Large intestine (tissue), 3 donors: ENCODE measurements around the gene MYO1F. TPM values are rescaled to one million over a fixed set of nuclear protein-coding genes. Genes with fewer than 3 reads are reported as not detected.

Source experiments
- DNase-seq, 2 donors: peaks; one replicate each; pipeline versions ENCODE4 v3.0.0 to v3.0.0-alpha.2; 2013
- H3K27ac ChIP-seq: one replicate; pipeline ENCODE4 v1.5.1; 2013; ENCODE audit warnings: low read length
- H3K27me3 ChIP-seq: 2 replicates; pipeline ENCODE4 v1.6.1; 2013; ENCODE audit warnings: low read length; ENCODE audit not compliant: control insufficient read depth, insufficient read depth
- H3K36me3 ChIP-seq: 2 replicates; pipeline ENCODE4 v1.6.1; 2013; ENCODE audit warnings: low read length; ENCODE audit not compliant: control insufficient read depth, insufficient read depth
- H3K4me1 ChIP-seq: one replicate; pipeline ENCODE4 v1.6.1; 2013; ENCODE audit warnings: low read length; ENCODE audit not compliant: control insufficient read depth, insufficient read depth
- H3K4me3 ChIP-seq: one replicate; pipeline ENCODE4 v1.5.1; 2013; ENCODE audit warnings: low read length
- H3K9me3 ChIP-seq: one replicate; pipeline ENCODE4 v1.6.1; 2013; ENCODE audit warnings: mild to moderate bottlenecking, low read depth, low read length, moderate library complexity; ENCODE audit not compliant: control insufficient read depth
- WGBS: methylation state at CpG from one replicate; pipeline ENCODE4 v1.1.5; 2013; ENCODE audit warnings: low lambda C conversion rate; ENCODE audit not compliant: insufficient coverage; 5-methylcytosine and 5-hydroxymethylcytosine counted together
- polyA plus RNA-seq: library from polyadenylated mRNA; unstranded; fragments of 120-200 nt; gene quantifications from one replicate; pipeline ENCODE4 v1.2.1, GENCODE V29; 2013

The MYO1F gene
- polyA plus RNA-seq, 1 donor = 13.9 TPM

DNA sequence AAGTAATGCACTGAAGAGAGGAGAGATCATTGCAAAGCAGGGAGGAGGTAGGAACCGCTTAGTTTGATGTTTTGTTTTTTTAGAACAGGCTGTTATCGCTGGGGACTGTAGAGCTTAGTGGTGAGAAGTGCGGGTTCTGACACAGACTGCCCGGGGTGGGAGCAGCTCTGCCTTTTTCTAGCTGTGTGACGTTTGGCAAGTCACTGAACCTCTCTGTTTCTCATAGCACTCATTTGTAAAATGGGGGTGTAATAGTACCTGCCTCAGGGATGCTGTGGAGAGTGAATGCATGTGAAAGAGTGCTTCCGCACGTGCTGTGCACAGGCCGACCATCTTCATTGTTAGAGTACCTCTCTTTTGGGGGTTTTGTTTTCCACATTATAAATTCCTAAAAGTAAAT is 94.1 kb downstream of the MYO1F start:
- no peaks in the 10 kb centered on the region for H3K27me3 ChIP-seq
- peaks cover 86% of the 10 kb centered on the region for H3K36me3 ChIP-seq
- DNase-seq = no peak
- H3K27ac ChIP-seq = no peak overlapping the region
- WGBS = no CpG with 5 or more reads among the region's 8 CpGs
- H3K4me1 ChIP-seq = no peaks in the 10 kb centered on the region
- peaks cover 4% of the 10 kb centered on the region for H3K9me3 ChIP-seq
- H3K4me3 ChIP-seq = no peak overlapping the region

DNA sequence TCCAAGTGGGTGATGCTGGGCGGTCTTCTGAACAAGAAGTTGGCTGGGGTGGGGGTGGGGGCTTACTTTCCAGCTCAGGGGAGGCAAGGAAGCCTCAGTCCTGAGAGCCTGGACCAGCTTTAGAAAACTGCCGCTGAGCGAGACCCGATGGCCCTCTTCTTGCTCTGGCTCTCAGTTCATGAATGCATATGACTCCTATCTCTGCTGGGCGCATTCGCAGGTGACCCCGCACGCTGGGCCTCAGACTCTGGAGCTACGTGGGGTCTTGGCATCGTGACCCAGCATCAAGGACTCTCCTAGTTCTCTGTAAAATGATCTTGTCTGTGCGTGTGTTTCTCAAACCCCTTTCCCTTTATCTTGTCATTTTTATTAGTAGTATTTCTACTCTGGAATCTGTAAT is 94.5 kb downstream of the MYO1F start:
- H3K27me3 ChIP-seq = no peaks in the 10 kb centered on the region
- 77% methylated on average over 3 of the region's 11 CpGs for WGBS
- peaks cover 86% of the 10 kb centered on the region for H3K36me3 ChIP-seq
- H3K4me3 ChIP-seq = no peak overlapping the region
- no peaks in the 10 kb centered on the region for H3K4me1 ChIP-seq
- no peak overlapping the region for H3K27ac ChIP-seq
- no peak for DNase-seq
- H3K9me3 ChIP-seq = peaks cover 4% of the 10 kb centered on the region

DNA sequence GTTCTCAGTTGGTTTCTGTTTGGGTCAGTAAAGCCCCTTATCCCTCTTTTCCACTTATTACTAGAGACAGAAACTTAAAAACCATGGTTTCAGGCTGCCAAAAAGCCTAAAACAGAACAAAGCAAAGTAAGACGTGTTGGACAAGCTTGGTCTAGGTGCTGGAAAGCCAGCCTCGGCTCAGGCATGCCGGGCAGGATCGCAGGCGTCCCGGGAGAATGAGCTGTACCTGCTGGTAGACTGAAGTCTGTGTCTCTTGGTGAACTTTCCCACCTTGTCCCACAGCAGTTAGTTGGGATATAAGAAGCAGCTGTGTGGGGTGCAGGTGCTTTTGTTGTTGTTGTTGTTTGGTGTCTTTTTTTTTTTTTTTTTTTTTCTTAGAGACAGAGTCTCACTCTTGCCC is 95.6 kb downstream of the MYO1F start:
- no peak overlapping the region for H3K4me3 ChIP-seq
- H3K9me3 ChIP-seq = peaks cover 4% of the 10 kb centered on the region
- no peak for DNase-seq
- no peak overlapping the region for H3K27ac ChIP-seq
- peaks cover 84% of the 10 kb centered on the region for H3K36me3 ChIP-seq
- no CpG with 5 or more reads among the region's 6 CpGs for WGBS
- no peaks in the 10 kb centered on the region for H3K27me3 ChIP-seq
- H3K4me1 ChIP-seq = no peaks in the 10 kb centered on the region

DNA sequence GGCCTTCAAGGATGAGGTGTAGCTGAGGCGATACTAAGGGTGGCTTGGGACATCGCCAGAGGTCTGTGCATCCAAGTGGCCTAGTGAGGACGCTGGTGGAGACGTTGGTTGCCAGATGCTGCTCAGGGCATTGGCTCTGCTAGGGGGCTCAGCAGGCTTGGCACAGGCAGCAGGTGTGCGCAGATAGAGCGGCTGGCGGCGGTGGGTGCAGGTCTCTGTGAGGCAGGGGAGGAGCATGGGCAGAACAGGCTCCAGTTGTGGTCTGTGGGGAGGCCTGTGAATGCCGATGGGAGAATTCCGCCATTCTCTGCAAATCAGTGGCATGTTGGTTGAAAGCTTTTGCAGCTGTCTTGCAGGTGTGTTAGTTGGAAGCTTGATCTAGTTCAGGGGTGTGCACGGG is 96.0 kb downstream of the MYO1F start:
- H3K4me1 ChIP-seq = no peaks in the 10 kb centered on the region
- H3K27ac ChIP-seq = no peak overlapping the region
- H3K36me3 ChIP-seq = peaks cover 84% of the 10 kb centered on the region
- no CpG with 5 or more reads among the region's 11 CpGs for WGBS
- no peak for DNase-seq
- no peak overlapping the region for H3K4me3 ChIP-seq
- peaks cover 4% of the 10 kb centered on the region for H3K9me3 ChIP-seq
- no peaks in the 10 kb centered on the region for H3K27me3 ChIP-seq

DNA sequence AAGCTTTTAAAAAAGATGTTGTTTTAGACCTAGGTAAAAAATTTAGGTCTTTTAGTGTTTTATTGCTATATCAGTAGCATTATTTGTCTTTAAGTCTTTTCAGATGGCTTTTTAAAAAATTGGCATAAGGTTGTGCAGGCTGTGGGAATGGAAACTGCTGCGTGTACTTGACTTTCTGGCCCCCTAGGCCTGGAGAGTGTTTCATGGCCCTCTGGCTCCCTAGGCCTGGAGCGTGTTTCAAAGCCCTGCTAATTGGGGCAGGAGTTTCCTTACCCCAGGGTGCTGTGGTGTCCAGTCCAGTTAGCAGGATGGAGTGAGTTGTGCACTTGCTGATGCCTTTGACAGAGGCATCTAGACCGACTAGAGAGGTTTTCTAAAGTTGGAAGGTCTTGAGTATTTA is 98.6 kb downstream of the MYO1F start:
- Histone ChIP-seq H3K27me3 (no peaks in the 10 kb centered on the region), H3K36me3 (peaks cover 84% of the 10 kb centered on the region), H3K4me1 (no peaks in the 10 kb centered on the region), H3K27ac (no peak overlapping the region), H3K4me3 (no peak overlapping the region), H3K9me3 (no peaks in the 10 kb centered on the region)
- no peak for DNase-seq
- WGBS = no CpG with 5 or more reads among the region's 3 CpGs

DNA sequence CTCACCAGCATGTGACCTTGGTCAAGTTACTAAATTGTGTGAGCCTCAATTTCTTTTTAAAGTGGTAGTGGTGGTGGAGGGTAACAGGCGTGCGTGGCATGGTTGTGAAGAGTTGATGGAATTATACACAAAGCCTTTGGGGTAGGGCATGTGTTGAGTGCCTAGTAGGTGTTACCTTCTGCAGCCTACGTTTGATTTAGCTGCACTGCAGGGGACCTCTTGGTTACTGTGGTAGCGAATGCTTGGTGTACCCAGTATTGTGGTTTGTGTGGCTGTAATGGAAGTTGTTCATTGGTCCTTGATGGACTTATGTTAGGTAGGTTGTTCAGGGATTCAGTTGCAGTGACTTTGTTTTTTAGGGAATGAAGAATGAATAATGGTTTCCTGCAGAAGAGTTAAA is 99.4 kb downstream of the MYO1F start:
- H3K27me3 ChIP-seq = no peaks in the 10 kb centered on the region
- no peak overlapping the region for H3K27ac ChIP-seq
- no peaks in the 10 kb centered on the region for H3K4me1 ChIP-seq
- H3K4me3 ChIP-seq = no peak overlapping the region
- WGBS = no CpG with 5 or more reads among the region's 4 CpGs
- no peak for DNase-seq
- H3K36me3 ChIP-seq = peaks cover 83% of the 10 kb centered on the region
- H3K9me3 ChIP-seq = no peaks in the 10 kb centered on the region

DNA sequence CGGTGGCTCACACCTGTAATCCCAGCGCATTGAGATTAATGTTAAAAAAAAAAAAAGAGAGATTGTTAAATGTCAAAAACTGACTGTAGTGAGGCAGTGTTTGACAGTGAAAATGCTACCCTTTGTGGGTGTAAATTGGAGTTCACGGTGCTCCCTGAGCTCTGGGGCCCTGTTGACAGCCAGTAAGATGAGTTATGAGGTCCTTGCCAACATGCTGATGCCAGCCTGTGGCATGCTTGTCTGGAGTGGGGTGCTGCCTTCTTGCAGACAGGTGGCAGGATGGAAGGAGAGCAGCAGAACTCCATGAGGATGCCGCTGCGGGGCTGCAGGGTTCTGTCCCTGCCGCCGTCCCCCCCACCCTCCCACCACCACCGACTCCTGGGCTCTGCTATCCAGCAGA is 100.7 kb downstream of the MYO1F start:
- WGBS = 100% methylated on average over 1 of the region's 8 CpGs
- no peak for DNase-seq
- Histone ChIP-seq H3K4me1 (no peaks in the 10 kb centered on the region), H3K9me3 (no peaks in the 10 kb centered on the region), H3K4me3 (no peak overlapping the region), H3K36me3 (peaks cover 80% of the 10 kb centered on the region), H3K27me3 (no peaks in the 10 kb centered on the region), H3K27ac (no peak overlapping the region)

DNA sequence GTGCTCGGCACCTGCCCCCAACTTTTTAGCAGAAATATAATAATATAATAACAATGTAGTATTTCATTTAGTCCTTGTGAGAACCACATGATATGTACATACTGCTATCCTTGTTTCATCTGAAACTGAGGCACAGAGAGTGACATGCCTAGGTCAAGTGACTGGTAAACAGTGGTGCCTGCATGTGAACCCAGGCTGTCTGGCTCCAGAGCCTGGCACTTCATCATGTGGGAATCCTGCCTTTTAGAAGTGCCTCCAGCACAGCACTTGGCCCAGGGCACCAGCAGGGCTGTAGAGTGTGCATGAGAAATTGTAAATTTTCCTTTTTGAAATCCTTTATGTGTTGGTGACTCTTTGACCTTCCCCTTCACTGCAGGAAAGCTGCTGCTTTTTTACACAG is 102.2 kb downstream of the MYO1F start:
- DNase-seq = no peak
- Histone ChIP-seq H3K27me3 (no peaks in the 10 kb centered on the region), H3K4me1 (no peaks in the 10 kb centered on the region), H3K36me3 (peaks cover 83% of the 10 kb centered on the region), H3K4me3 (no peak overlapping the region), H3K9me3 (no peaks in the 10 kb centered on the region), H3K27ac (no peak overlapping the region)
- no CpG with 5 or more reads among the region's 1 CpG for WGBS

DNA sequence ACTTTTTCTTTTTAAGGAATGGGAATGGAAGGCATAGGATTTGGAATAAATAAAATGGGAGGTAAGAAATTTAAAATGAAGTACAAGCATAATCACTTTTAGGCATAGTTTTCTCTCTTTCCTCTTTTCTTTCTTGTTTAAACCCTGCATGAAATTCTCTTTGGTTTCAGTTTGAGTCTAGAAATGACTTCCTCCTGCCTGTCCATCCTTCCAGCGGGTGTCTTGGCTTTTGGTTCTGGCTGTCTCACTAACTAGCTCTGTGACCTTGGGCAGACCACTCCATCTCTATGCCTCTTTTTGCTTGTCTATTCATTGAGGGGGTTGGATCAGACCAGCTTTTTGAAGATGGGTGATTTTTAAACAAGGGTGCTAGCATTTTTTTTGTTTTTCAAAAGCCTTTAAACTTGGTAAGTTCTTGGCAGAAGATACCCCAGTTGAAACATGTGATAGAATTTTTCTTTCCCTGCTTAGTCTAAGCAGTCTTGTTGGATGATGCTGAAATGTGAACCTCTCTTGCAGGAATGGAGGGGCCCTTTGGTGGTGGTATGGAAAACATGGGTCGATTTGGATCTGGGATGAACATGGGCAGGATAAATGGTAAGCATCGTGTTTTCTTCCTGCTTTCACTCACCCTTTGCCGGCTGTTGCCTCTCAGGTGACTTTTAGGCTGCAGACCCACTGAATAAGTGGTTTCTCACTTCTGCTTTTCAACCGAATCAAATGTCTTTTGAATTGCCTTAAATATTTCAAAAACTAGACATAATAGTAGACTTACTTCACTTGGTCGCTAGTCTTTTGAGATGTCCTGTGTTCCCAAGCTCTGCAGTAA is 103.4 kb downstream of the MYO1F start:
- H3K4me3 ChIP-seq = no peak overlapping the region
- H3K9me3 ChIP-seq = no peaks in the 10 kb centered on the region
- H3K27ac ChIP-seq = no peak overlapping the region
- no peaks in the 10 kb centered on the region for H3K4me1 ChIP-seq
- no peaks in the 10 kb centered on the region for H3K27me3 ChIP-seq
- H3K36me3 ChIP-seq = peaks cover 88% of the 10 kb centered on the region
- DNase-seq = no peak
- no CpG with 5 or more reads among the region's 6 CpGs for WGBS
